Bronchial epithelial cell (primary cell): ENCODE measurements around the gene FSTL4. TPM values are rescaled to one million over a fixed set of nuclear protein-coding genes. Genes with fewer than 3 reads are reported as not detected.
A peak's percentile ranks its signal among the peaks of the same experiment; 100 is the strongest.

Source experiments
- DNase-seq: peaks from one replicate; pipeline ENCODE4 v3.0.0-alpha.2; 2010; ENCODE audit warnings: low read depth
- FAIRE-seq: peaks from 2 replicates; lab custom pipeline; 2011; peaks lifted over from hg19 to GRCh38; lab: Jason Lieb, UNC
- H3K27me3 ChIP-seq: 2 replicates; pipeline ENCODE4 v1.5.1; 2011; ENCODE audit warnings: low read length; ENCODE audit not compliant: control insufficient read depth, insufficient read depth
- H3K36me3 ChIP-seq: 2 replicates; pipeline ENCODE4 v1.5.1; 2011; ENCODE audit warnings: low read length; ENCODE audit not compliant: control insufficient read depth, insufficient read depth
- H3K4me3 ChIP-seq: 2 replicates; pipeline ENCODE4 v1.5.1; 2011; ENCODE audit warnings: mild to moderate bottlenecking, low read depth, low read length, control low read depth
- total RNA-seq: library from RNA; depleted of rRNA; stranded (reverse); fragments of >200 nt; gene quantifications from 2 replicates; pipeline ENCODE4 v1.2.1, GENCODE V29; 2014
- TF ChIP-seq, protein P1 (sequence below): IDR thresholded peaks from 2 replicates; pipeline ENCODE4 v1.5.1; 2011; ENCODE audit warnings: mild to moderate bottlenecking, moderate library complexity, low read length, control low read depth, inconsistent platforms; ENCODE audit not compliant: insufficient read depth, severe bottlenecking

FSTL4 gene
- total RNA-seq, 1 donor from 2014 or later: not detected

- Histone ChIP-seq H3K36me3 (no peaks in the 10 kb centered on the region), H3K4me3 (no peak overlapping the region), H3K27me3 (no peaks in the 10 kb centered on the region)
- FAIRE-seq (no peak), DNase-seq (no peak)
- TF ChIP-seq, protein P1, sequence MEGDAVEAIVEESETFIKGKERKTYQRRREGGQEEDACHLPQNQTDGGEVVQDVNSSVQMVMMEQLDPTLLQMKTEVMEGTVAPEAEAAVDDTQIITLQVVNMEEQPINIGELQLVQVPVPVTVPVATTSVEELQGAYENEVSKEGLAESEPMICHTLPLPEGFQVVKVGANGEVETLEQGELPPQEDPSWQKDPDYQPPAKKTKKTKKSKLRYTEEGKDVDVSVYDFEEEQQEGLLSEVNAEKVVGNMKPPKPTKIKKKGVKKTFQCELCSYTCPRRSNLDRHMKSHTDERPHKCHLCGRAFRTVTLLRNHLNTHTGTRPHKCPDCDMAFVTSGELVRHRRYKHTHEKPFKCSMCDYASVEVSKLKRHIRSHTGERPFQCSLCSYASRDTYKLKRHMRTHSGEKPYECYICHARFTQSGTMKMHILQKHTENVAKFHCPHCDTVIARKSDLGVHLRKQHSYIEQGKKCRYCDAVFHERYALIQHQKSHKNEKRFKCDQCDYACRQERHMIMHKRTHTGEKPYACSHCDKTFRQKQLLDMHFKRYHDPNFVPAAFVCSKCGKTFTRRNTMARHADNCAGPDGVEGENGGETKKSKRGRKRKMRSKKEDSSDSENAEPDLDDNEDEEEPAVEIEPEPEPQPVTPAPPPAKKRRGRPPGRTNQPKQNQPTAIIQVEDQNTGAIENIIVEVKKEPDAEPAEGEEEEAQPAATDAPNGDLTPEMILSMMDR: no peak
These were observed 31.0 kb downstream of the FSTL4 start for GRCh38 chr5:133581348-133581747.

DNA sequence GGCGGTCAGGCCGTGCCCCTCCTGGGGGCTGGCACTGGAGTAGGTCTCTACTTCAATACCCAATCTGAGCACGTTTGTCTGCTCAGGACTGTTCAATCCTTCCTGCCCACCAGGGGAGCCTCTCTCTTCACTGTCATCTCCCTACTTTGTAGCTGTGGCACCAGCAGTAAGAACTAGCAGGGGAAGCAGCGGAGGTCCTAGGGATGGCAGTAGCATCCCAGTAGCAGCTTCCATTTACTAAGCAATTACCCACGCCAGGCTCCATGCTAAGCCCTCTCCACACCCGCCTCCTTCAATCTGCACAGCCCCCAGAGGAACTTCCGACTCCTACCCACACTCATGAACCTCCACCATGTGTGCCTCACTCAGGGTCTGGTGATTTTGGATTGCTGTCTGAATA lies 31.7 kb downstream of the FSTL4 start:
- no peaks in the 10 kb centered on the region for H3K27me3 ChIP-seq
- FAIRE-seq (no peak), DNase-seq (no peak)
- TF ChIP-seq, protein P1: no peak
- no peaks in the 10 kb centered on the region for H3K36me3 ChIP-seq
- no peak overlapping the region for H3K4me3 ChIP-seq

- Histone ChIP-seq H3K4me3 (no peak overlapping the region), H3K27me3 (no peaks in the 10 kb centered on the region), H3K36me3 (no peaks in the 10 kb centered on the region)
- DNase-seq (no peak), FAIRE-seq (no peak)
- TF ChIP-seq, protein P1: no peak
These were observed 32.6 kb downstream of the FSTL4 start for GRCh38 chr5:133579766-133580165.

DNA sequence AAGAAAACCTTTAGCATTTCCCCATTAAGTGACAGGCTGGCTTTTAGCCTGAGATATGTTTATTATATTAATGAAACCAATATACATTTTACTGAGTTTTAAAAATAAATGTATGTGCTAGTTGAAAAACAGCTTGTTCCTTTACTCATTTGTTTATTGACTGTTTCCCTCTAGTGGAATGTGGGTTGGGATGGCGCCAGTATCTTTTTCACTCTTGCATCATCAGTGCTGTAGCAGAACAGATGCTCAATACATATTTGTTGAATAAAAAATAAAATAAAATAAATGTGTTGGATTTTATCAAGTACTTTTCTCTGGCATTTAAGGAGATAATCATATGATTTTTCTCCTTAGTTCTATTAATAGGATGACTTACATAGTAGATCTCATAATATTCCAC lies 43.0 kb downstream of the FSTL4 start:
- DNase-seq (peak; percentile 13), FAIRE-seq (no peak)
- Histone ChIP-seq H3K4me3 (no peak overlapping the region), H3K27me3 (no peaks in the 10 kb centered on the region), H3K36me3 (no peaks in the 10 kb centered on the region)
- TF ChIP-seq, protein P1: no peak

- FAIRE-seq: peak; percentile 7
These were observed 46.3 kb downstream of the FSTL4 start for GRCh38 chr5:133565993-133566392.

More at GRCh38 chr5:133565993-133566392, 46.3 kb downstream of the FSTL4 start:
- Histone ChIP-seq H3K4me3 (no peak overlapping the region), H3K27me3 (no peaks in the 10 kb centered on the region), H3K36me3 (no peaks in the 10 kb centered on the region)
- peak; percentile 19 for DNase-seq
- TF ChIP-seq, protein P1: no peak
